ENCODE results near the gene ATN1.

Gene ATN1

GRCh38 chr12:6975297-6976032 lies 47.7 kb downstream of the ATN1 start:
- H3K27me3 ChIP-seq (ENCODE audit: insufficient read depth, low read depth) = no peaks in the 10 kb centered on the region
- no peaks in the 10 kb centered on the region for H4K20me1 ChIP-seq (ENCODE audit: insufficient read depth)
- H3K4me3 ChIP-seq (IDR thresholded peaks at IDR 0.05; ENCODE audit: insufficient read depth, low read depth, low read length) = no peak overlapping the region
- no peak overlapping the region for H3K4me2 ChIP-seq
- H3K27ac ChIP-seq = no peak overlapping the region; the same call in 1 of the 2 replicates
- no peak for TF ChIP-seq CTCF (conservative IDR thresholded peaks at IDR 0.05; ENCODE audit: low read depth, low read length)
- peaks cover 51% of the 10 kb centered on the region for H3K4me1 ChIP-seq (ENCODE audit: low read depth, poor library complexity, severe bottlenecking)
- no peak overlapping the region for H3K9ac ChIP-seq
- no peak overlapping the region for H2AFZ ChIP-seq (ENCODE audit: low read depth)
- H3K36me3 ChIP-seq (ENCODE audit: insufficient read depth) = peaks cover 3% of the 10 kb centered on the region; the same call in 1 of the 2 replicates
- peaks cover 29% of the 10 kb centered on the region for H3K79me2 ChIP-seq (ENCODE audit: insufficient read depth, low read depth)

- peaks cover 40% of the 10 kb centered on the region for H3K4me1 ChIP-seq (ENCODE audit: low read depth, poor library complexity, severe bottlenecking)
- H3K4me3 ChIP-seq (IDR thresholded peaks at IDR 0.05; ENCODE audit: insufficient read depth, low read depth, low read length) = no peak overlapping the region
- no peak overlapping the region for H2AFZ ChIP-seq (ENCODE audit: low read depth)
- H3K4me2 ChIP-seq = no peak overlapping the region
- no peaks in the 10 kb centered on the region for H3K27me3 ChIP-seq (ENCODE audit: insufficient read depth, low read depth)
- H3K27ac ChIP-seq = no peak overlapping the region
- H3K9ac ChIP-seq = no peak overlapping the region
- peaks cover 7% of the 10 kb centered on the region for H3K79me2 ChIP-seq (ENCODE audit: insufficient read depth, low read depth)
- no peaks in the 10 kb centered on the region for H4K20me1 ChIP-seq (ENCODE audit: insufficient read depth)
- TF ChIP-seq CTCF (conservative IDR thresholded peaks at IDR 0.05; ENCODE audit: low read depth, low read length) = no peak
- H3K36me3 ChIP-seq (ENCODE audit: insufficient read depth) = peaks cover 3% of the 10 kb centered on the region; the same call in 1 of the 2 replicates
Observed at GRCh38 chr12:6977653-6978052, 49.9 kb downstream of the ATN1 start.

GRCh38 chr12:6978188-6978587 lies 50.4 kb downstream of the ATN1 start:
- TF ChIP-seq CTCF (conservative IDR thresholded peaks at IDR 0.05; ENCODE audit: low read depth, low read length) = no peak
- Histone ChIP-seq H3K36me3 (ENCODE audit: insufficient read depth) (peaks cover 3% of the 10 kb centered on the region; the same call in 1 of the 2 replicates), H3K27ac (no peak overlapping the region; the same call in 1 of the 2 replicates), H2AFZ (ENCODE audit: low read depth) (no peak overlapping the region), H3K79me2 (ENCODE audit: insufficient read depth, low read depth) (peaks cover 1% of the 10 kb centered on the region; the same call in 1 of the 2 replicates), H3K27me3 (ENCODE audit: insufficient read depth, low read depth) (no peaks in the 10 kb centered on the region), H3K4me2 (no peak overlapping the region), H4K20me1 (ENCODE audit: insufficient read depth) (no peaks in the 10 kb centered on the region), H3K4me1 (ENCODE audit: low read depth, poor library complexity, severe bottlenecking) (peaks cover 35% of the 10 kb centered on the region), H3K9ac (no peak overlapping the region), H3K4me3 (IDR thresholded peaks at IDR 0.05; ENCODE audit: insufficient read depth, low read depth, low read length) (no peak overlapping the region)

- no peaks in the 10 kb centered on the region for H3K27me3 ChIP-seq (ENCODE audit: insufficient read depth, low read depth)
- no peaks in the 10 kb centered on the region for H4K20me1 ChIP-seq (ENCODE audit: insufficient read depth)
- TF ChIP-seq CTCF (conservative IDR thresholded peaks at IDR 0.05; ENCODE audit: low read depth, low read length) = no peak
- H3K79me2 ChIP-seq (ENCODE audit: insufficient read depth, low read depth) = no peaks in the 10 kb centered on the region
- peaks cover 33% of the 10 kb centered on the region for H3K4me1 ChIP-seq (ENCODE audit: low read depth, poor library complexity, severe bottlenecking)
- no peak overlapping the region for H2AFZ ChIP-seq (ENCODE audit: low read depth)
- H3K4me3 ChIP-seq (IDR thresholded peaks at IDR 0.05; ENCODE audit: insufficient read depth, low read depth, low read length) = no peak overlapping the region
- H3K27ac ChIP-seq = no peak overlapping the region; the same call in 1 of the 2 replicates
- H3K9ac ChIP-seq = no peak overlapping the region
- no peak overlapping the region for H3K4me2 ChIP-seq
- peaks cover 3% of the 10 kb centered on the region; the same call in 1 of the 2 replicates for H3K36me3 ChIP-seq (ENCODE audit: insufficient read depth)
Observed at GRCh38 chr12:6978611-6979011, 50.9 kb downstream of the ATN1 start.

Measured in KMS-11 (cell line).